ENCODE measurements around the gene PCSK6. TPM values are rescaled to one million over a fixed set of nuclear protein-coding genes. Genes with fewer than 3 reads are reported as not detected.
A peak's percentile ranks its signal among the peaks of the same experiment; 100 is the strongest.

Gene PCSK6
- total RNA-seq, 1 donor from 2014 or later: 8.4 TPM

DNA sequence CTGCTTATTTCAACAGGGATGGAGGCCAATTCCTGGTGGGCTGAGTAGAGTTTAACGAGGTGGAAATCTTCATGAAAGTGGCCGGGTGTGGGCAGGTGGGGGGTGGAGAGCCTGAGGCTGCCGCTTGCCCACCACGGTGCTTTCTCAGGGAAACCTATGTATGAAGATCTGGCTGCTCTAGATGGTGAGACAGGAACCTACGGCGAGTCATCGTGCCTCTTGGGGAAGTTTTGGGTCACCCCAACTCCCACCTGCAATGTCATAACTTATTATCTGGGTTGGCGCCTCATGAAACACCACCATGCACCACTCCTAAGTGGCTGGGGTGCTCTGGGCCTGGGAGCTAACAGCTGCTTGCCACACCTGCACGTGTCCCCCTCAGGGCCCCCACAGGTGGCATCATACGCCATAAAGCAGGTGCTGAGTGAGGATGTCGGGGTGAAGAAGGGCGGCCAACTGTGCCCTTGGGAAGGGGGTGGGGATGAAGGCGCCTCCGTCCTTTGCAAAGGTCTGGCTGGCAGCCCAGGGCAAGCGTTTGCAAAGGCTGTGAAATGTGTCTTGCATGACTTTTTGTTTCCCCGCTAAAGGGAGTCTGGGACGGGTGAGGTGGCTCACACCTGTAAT, 166.5 kb downstream of the PCSK6 start:
- Histone ChIP-seq H3K36me3 (ENCODE audit: control insufficient read depth, insufficient read depth, low read length) (no peaks in the 10 kb centered on the region), H3K27me3 (ENCODE audit: control insufficient read depth, insufficient read depth, low read length) (peaks cover 2% of the 10 kb centered on the region), H3K4me3 (ENCODE audit: low read depth, low read length) (no peak overlapping the region)
- no peak for DNase-seq (ENCODE audit: low read depth)
- TF ChIP-seq, protein P1, sequence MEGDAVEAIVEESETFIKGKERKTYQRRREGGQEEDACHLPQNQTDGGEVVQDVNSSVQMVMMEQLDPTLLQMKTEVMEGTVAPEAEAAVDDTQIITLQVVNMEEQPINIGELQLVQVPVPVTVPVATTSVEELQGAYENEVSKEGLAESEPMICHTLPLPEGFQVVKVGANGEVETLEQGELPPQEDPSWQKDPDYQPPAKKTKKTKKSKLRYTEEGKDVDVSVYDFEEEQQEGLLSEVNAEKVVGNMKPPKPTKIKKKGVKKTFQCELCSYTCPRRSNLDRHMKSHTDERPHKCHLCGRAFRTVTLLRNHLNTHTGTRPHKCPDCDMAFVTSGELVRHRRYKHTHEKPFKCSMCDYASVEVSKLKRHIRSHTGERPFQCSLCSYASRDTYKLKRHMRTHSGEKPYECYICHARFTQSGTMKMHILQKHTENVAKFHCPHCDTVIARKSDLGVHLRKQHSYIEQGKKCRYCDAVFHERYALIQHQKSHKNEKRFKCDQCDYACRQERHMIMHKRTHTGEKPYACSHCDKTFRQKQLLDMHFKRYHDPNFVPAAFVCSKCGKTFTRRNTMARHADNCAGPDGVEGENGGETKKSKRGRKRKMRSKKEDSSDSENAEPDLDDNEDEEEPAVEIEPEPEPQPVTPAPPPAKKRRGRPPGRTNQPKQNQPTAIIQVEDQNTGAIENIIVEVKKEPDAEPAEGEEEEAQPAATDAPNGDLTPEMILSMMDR (IDR thresholded peaks at IDR 0.05; ENCODE audit: insufficient read depth, low read length, poor library complexity, severe bottlenecking): no peak

DNA sequence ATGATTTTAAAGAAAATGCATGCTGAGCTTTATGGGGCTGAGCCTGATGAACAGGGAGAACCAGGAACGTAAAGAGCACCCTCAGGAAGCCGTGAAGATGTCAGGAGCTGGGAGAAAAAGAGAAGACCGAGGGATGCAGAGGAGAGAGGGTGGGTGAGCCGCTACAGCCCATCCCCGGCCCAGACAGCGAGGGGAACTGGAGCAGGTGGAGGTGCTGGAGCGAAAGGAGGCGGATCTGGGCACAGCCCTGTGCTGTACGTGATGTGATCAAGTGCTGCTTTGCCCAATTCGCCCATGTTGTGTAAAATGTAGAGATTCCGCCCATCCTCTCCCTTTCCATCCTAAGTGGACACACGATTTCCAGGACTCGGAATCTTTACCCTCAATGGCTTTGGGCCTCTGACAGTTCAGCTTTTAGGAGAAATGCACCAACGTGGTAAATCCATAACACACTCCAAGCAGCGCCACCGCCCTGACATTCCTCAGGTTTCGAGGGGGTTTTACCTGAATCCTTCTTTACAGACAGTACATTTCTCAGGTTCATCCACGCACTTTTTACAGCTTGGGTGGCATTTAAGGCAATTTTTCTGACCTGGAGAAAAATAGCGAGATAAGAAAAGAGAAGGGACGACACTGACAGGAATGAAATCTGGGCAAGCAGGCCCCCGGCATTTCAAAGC, 167.4 kb downstream of the PCSK6 start:
- Histone ChIP-seq H3K4me3 (ENCODE audit: low read depth, low read length) (no peak overlapping the region), H3K36me3 (ENCODE audit: control insufficient read depth, insufficient read depth, low read length) (no peaks in the 10 kb centered on the region), H3K27me3 (ENCODE audit: control insufficient read depth, insufficient read depth, low read length) (peaks cover 2% of the 10 kb centered on the region)
- TF ChIP-seq, protein P1 (IDR thresholded peaks at IDR 0.05; ENCODE audit: insufficient read depth, low read length, poor library complexity, severe bottlenecking): no peak
- no peak for DNase-seq (ENCODE audit: low read depth)

DNA sequence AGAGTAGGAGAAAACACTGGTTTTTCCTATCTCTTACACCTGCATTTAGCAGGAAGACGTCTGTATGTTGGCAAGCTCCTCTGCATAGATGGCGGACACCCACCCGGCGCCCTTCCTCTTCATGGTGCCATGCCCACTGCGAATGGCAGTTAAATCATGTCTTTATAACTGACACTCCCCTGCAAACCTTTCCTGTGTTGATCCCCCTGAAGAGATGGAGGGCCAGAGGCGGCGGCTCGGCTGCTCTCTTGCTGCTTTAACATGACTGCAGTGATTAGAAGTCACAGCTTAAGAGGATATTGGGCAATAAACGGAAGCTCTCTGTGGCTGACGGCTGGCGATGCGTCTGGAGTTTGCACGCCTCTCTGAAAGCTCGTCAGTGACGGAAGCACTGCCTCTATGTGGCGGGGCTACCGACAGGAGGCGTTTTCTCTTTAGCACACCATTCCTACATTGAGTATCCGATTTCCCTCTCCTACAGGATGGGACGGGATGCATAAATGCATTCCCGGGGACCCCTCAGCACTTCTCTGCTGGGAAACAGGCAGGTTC, 168.9 kb downstream of the PCSK6 start:
- Histone ChIP-seq H3K4me3 (ENCODE audit: low read depth, low read length) (no peak overlapping the region), H3K27me3 (ENCODE audit: control insufficient read depth, insufficient read depth, low read length) (no peaks in the 10 kb centered on the region), H3K36me3 (ENCODE audit: control insufficient read depth, insufficient read depth, low read length) (no peaks in the 10 kb centered on the region)
- TF ChIP-seq, protein P1 (IDR thresholded peaks at IDR 0.05; ENCODE audit: insufficient read depth, low read length, poor library complexity, severe bottlenecking): peak; percentile 59
- DNase-seq (ENCODE audit: low read depth): peak; percentile 39

DNA sequence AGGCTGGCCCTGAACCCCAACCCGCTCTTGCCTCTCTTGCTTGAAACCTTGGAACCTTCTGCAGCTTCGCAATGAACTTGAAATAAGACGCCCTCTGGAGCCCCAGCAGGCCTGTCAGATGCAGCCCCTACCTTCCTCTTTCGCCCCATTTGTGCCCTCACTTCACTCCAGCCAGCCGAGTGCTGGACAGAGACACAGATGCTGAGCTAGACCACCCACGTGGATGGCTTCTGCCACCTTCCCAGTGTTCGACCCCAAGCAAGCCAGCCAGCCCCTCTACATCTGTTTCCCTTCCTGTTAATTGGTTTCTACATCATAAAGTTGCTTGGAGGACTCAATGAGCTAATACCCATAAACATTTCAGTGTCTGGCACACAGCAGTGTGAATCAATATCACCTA, 170.7 kb downstream of the PCSK6 start:
- DNase-seq (ENCODE audit: low read depth): no peak
- no peak overlapping the region for H3K4me3 ChIP-seq (ENCODE audit: low read depth, low read length)
- no peaks in the 10 kb centered on the region for H3K27me3 ChIP-seq (ENCODE audit: control insufficient read depth, insufficient read depth, low read length)
- H3K36me3 ChIP-seq (ENCODE audit: control insufficient read depth, insufficient read depth, low read length): no peaks in the 10 kb centered on the region
- TF ChIP-seq, protein P1 (IDR thresholded peaks at IDR 0.05; ENCODE audit: insufficient read depth, low read length, poor library complexity, severe bottlenecking): no peak

DNA sequence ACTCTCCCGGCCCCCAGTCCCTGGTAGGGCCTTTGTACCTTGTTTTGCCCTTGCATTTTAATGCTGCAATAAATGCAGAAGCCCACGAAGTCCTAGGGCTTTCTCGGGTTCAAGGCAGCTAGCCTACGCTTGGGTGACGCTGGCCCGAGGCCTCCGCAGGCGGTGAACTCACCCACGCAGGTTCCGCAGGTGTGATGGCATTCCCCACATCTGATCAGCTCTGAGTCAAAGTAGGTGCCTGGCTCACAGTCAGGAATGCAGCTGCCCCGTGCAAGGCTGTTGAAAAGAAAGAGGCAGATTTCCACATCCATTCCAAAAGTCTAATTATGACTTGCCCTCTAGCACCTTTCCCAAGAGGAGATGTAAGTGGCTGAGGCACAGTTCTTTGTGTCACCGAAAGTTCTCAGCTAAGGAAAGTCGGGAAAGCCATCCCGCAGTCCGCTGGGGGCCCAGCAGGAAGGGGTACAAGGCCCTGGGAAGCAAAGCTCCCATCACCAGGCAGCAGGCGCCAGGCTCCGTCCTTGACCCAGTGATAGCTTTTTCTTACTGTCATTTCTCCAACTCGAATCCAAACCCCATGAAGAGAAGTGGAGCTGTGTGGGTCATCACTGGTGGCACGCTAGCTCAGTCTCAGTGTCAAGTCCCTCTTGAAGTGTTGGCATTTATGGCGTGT, 171.2 kb downstream of the PCSK6 start:
- Histone ChIP-seq H3K27me3 (ENCODE audit: control insufficient read depth, insufficient read depth, low read length) (no peaks in the 10 kb centered on the region), H3K36me3 (ENCODE audit: control insufficient read depth, insufficient read depth, low read length) (no peaks in the 10 kb centered on the region), H3K4me3 (ENCODE audit: low read depth, low read length) (no peak overlapping the region)
- TF ChIP-seq, protein P1 (IDR thresholded peaks at IDR 0.05; ENCODE audit: insufficient read depth, low read length, poor library complexity, severe bottlenecking): no peak
- no peak for DNase-seq (ENCODE audit: low read depth)

Measured in kidney epithelial cell (primary cell).